ENCODE results near the gene OR52E5.

OR52E5 gene

GRCh38 chr11:5930614-5931013 is 37.6 kb downstream of the OR52E5 start:
- H3K9ac ChIP-seq (ENCODE audit: low read depth, low read length), result no peak overlapping the region
- TF ChIP-seq EZH2 (IDR thresholded peaks at IDR 0.05; ENCODE audit: borderline replicate concordance, low read depth, low read length, severe bottlenecking) (no peak), CTCF (IDR thresholded peaks at IDR 0.05; ENCODE audit: borderline replicate concordance, extremely low read depth, low read length, poor library complexity, severe bottlenecking) (no peak)
- ATAC-seq (ENCODE audit: insufficient read depth, low read depth), result no peak

GRCh38 chr11:5931061-5931460 is 38.1 kb downstream of the OR52E5 start:
- Histone ChIP-seq H3K9me3 (ENCODE audit: insufficient read depth, low read length, severe bottlenecking) (no peaks in the 10 kb centered on the region), H3K9ac (ENCODE audit: low read depth, low read length) (no peak overlapping the region), H3K27me3 (ENCODE audit: insufficient read depth, low read length, poor library complexity) (no peaks in the 10 kb centered on the region), H3K27ac (ENCODE audit: low read length) (no peak overlapping the region), H3K4me3 (ENCODE audit: low read depth in 1 of 2, low read length in 2 of 2) (no peak overlapping the region), H3K79me2 (ENCODE audit: insufficient read depth, low read length) (no peaks in the 10 kb centered on the region), H3K4me2 (ENCODE audit: insufficient read depth, low read length) (no peak overlapping the region), H2AFZ (ENCODE audit: low read depth, low read length) (no peak overlapping the region), H4K20me1 (ENCODE audit: insufficient read depth, low read length) (no peaks in the 10 kb centered on the region), H3K4me1 (ENCODE audit: insufficient read depth, low read length) (no peaks in the 10 kb centered on the region), H3K36me3 (ENCODE audit: insufficient read depth, low read length) (no peaks in the 10 kb centered on the region)
- TF ChIP-seq CTCF (IDR thresholded peaks at IDR 0.05; ENCODE audit: borderline replicate concordance, extremely low read depth, low read length, poor library complexity, severe bottlenecking) (no peak), EZH2 (IDR thresholded peaks at IDR 0.05; ENCODE audit: borderline replicate concordance, low read depth, low read length, severe bottlenecking) (no peak)
- DNase-seq (no peak), ATAC-seq (ENCODE audit: insufficient read depth, low read depth) (no peak)

More at GRCh38 chr11:5930614-5931013, 37.6 kb downstream of the OR52E5 start:
- DNase-seq, result no peak
- Histone ChIP-seq H3K9me3 (ENCODE audit: insufficient read depth, low read length, severe bottlenecking) (no peaks in the 10 kb centered on the region), H2AFZ (ENCODE audit: low read depth, low read length) (no peak overlapping the region), H3K27me3 (ENCODE audit: insufficient read depth, low read length, poor library complexity) (no peaks in the 10 kb centered on the region), H3K36me3 (ENCODE audit: insufficient read depth, low read length) (no peaks in the 10 kb centered on the region), H3K4me3 (ENCODE audit: low read depth in 1 of 2, low read length in 2 of 2) (no peak overlapping the region), H3K4me2 (ENCODE audit: insufficient read depth, low read length) (no peak overlapping the region), H3K4me1 (ENCODE audit: insufficient read depth, low read length) (no peaks in the 10 kb centered on the region), H3K27ac (ENCODE audit: low read length) (no peak overlapping the region), H3K79me2 (ENCODE audit: insufficient read depth, low read length) (no peaks in the 10 kb centered on the region), H4K20me1 (ENCODE audit: insufficient read depth, low read length) (no peaks in the 10 kb centered on the region)

- H2AFZ ChIP-seq (ENCODE audit: low read depth, low read length), result no peak overlapping the region
- no peaks in the 10 kb centered on the region for H3K36me3 ChIP-seq (ENCODE audit: insufficient read depth, low read length)
- H3K27ac ChIP-seq (ENCODE audit: low read length), result no peak overlapping the region
- no peak for DNase-seq
- no peaks in the 10 kb centered on the region for H3K4me1 ChIP-seq (ENCODE audit: insufficient read depth, low read length)
- H3K27me3 ChIP-seq (ENCODE audit: insufficient read depth, low read length, poor library complexity), result no peaks in the 10 kb centered on the region
- H3K79me2 ChIP-seq (ENCODE audit: insufficient read depth, low read length), result no peaks in the 10 kb centered on the region
- ATAC-seq (ENCODE audit: insufficient read depth, low read depth), result no peak
- no peak overlapping the region for H3K9ac ChIP-seq (ENCODE audit: low read depth, low read length)
- no peaks in the 10 kb centered on the region for H3K9me3 ChIP-seq (ENCODE audit: insufficient read depth, low read length, severe bottlenecking)
- no peak for TF ChIP-seq CTCF (IDR thresholded peaks at IDR 0.05; ENCODE audit: borderline replicate concordance, extremely low read depth, low read length, poor library complexity, severe bottlenecking)
- no peak overlapping the region for H3K4me2 ChIP-seq (ENCODE audit: insufficient read depth, low read length)
- no peaks in the 10 kb centered on the region for H4K20me1 ChIP-seq (ENCODE audit: insufficient read depth, low read length)
- H3K4me3 ChIP-seq (ENCODE audit: low read depth in 1 of 2, low read length in 2 of 2), result no peak overlapping the region
These were observed 39.7 kb downstream of the OR52E5 start for GRCh38 chr11:5932671-5933070.

GRCh38 chr11:5933116-5933515 is 40.1 kb downstream of the OR52E5 start:
- Histone ChIP-seq H3K9ac (ENCODE audit: low read depth, low read length) (no peak overlapping the region), H3K36me3 (ENCODE audit: insufficient read depth, low read length) (no peaks in the 10 kb centered on the region), H3K4me3 (ENCODE audit: low read depth in 1 of 2, low read length in 2 of 2) (no peak overlapping the region), H3K9me3 (ENCODE audit: insufficient read depth, low read length, severe bottlenecking) (no peaks in the 10 kb centered on the region), H3K27ac (ENCODE audit: low read length) (no peak overlapping the region), H2AFZ (ENCODE audit: low read depth, low read length) (no peak overlapping the region), H4K20me1 (ENCODE audit: insufficient read depth, low read length) (no peaks in the 10 kb centered on the region), H3K79me2 (ENCODE audit: insufficient read depth, low read length) (no peaks in the 10 kb centered on the region), H3K4me2 (ENCODE audit: insufficient read depth, low read length) (no peak overlapping the region), H3K4me1 (ENCODE audit: insufficient read depth, low read length) (no peaks in the 10 kb centered on the region), H3K27me3 (ENCODE audit: insufficient read depth, low read length, poor library complexity) (no peaks in the 10 kb centered on the region)
- ATAC-seq (ENCODE audit: insufficient read depth, low read depth) (no peak), DNase-seq (no peak)
- TF ChIP-seq EZH2 (IDR thresholded peaks at IDR 0.05; ENCODE audit: borderline replicate concordance, low read depth, low read length, severe bottlenecking), result no peak
- no peak for TF ChIP-seq CTCF (IDR thresholded peaks at IDR 0.05; ENCODE audit: borderline replicate concordance, extremely low read depth, low read length, poor library complexity, severe bottlenecking)

All from DND-41 (cell line).